ENCODE data around the gene GPS2. TPM values are rescaled to one million over a fixed set of nuclear protein-coding genes. Genes with fewer than 3 reads are reported as not detected.

GPS2 gene
- total RNA-seq, 1 donor from 2014 or later: 49.4 TPM

Other genes starting within 250 kb of the GPS2 start
- gene CLEC10A, start 235.1 kb downstream of the GPS2 start, total RNA-seq: not detected in 2 replicates
- gene ASGR2, start 200.5 kb downstream of the GPS2 start, total RNA-seq: not detected in 2 replicates
- gene ASGR1, start 136.0 kb downstream of the GPS2 start, total RNA-seq: 0.60 and 0.87 TPM in 2 replicates
- gene DLG4, start 95.5 kb downstream of the GPS2 start, total RNA-seq: 2.1 and 22.2 TPM in 2 replicates
- gene ACADVL, start 95.4 kb downstream of the GPS2 start, total RNA-seq: 307 and 382 TPM in 2 replicates
- gene DVL2, start 80.8 kb downstream of the GPS2 start, total RNA-seq: 26.4 and 47.5 TPM in 2 replicates
- gene PHF23, start 75.9 kb downstream of the GPS2 start, total RNA-seq: 41.2 and 50.7 TPM in 2 replicates
- gene GABARAP, start 72.9 kb downstream of the GPS2 start, total RNA-seq: 137 and 148 TPM in 2 replicates
- gene CTDNEP1, start 63.6 kb downstream of the GPS2 start, total RNA-seq: 19.4 and 53.9 TPM in 2 replicates
- gene ELP5, start 63.1 kb downstream of the GPS2 start, total RNA-seq: 22.1 and 24.8 TPM in 2 replicates
- 25.1 and 306 TPM in 2 replicates for gene CLDN7, start 52.9 kb downstream of the GPS2 start, total RNA-seq
- 0.30 and 0.35 TPM in 2 replicates for gene SLC2A4, start 33.6 kb downstream of the GPS2 start, total RNA-seq
- gene YBX2, start 20.7 kb downstream of the GPS2 start, total RNA-seq: 0.45 TPM in 1 of 2 replicates, not detected in the other
- 352 and 682 TPM in 2 replicates for gene EIF5A, start 7.7 kb downstream of the GPS2 start, total RNA-seq
- 21.4 and 27.8 TPM in 2 replicates for gene NEURL4, start 14.0 kb upstream of the GPS2 start, total RNA-seq
- 0.20 and 65.5 TPM in 2 replicates for gene ACAP1, start 21.2 kb upstream of the GPS2 start, total RNA-seq
- 10.4 and 13.7 TPM in 2 replicates for gene KCTD11, start 36.8 kb upstream of the GPS2 start, total RNA-seq
- gene TMEM95, start 39.8 kb upstream of the GPS2 start, total RNA-seq: not detected in 2 replicates
- 3.6 and 8.0 TPM in 2 replicates for gene TNK1, start 65.7 kb upstream of the GPS2 start, total RNA-seq
- 20.0 and 71.0 TPM in 2 replicates for gene PLSCR3, start 79.2 kb upstream of the GPS2 start, total RNA-seq
- 35.9 and 143 TPM in 2 replicates for gene TMEM256, start 88.7 kb upstream of the GPS2 start, total RNA-seq
- gene NLGN2, start 92.5 kb upstream of the GPS2 start, total RNA-seq: 2.6 and 17.1 TPM in 2 replicates
- gene SPEM1, start 105.0 kb upstream of the GPS2 start, total RNA-seq: not detected in 2 replicates
- not detected in 2 replicates for gene SPEM2, start 110.3 kb upstream of the GPS2 start, total RNA-seq
- not detected in 2 replicates for gene SPEM3, start 113.5 kb upstream of the GPS2 start, total RNA-seq
- gene TMEM102, start 120.1 kb upstream of the GPS2 start, total RNA-seq: 16.9 and 33.0 TPM in 2 replicates
- gene FGF11, start 124.2 kb upstream of the GPS2 start, total RNA-seq: 3.3 and 10.7 TPM in 2 replicates
- gene CHRNB1, start 129.7 kb upstream of the GPS2 start, total RNA-seq: 15.3 and 26.0 TPM in 2 replicates
- 14.8 and 39.2 TPM in 2 replicates for gene ZBTB4, start 164.3 kb upstream of the GPS2 start, total RNA-seq
- gene SLC35G6, start 166.1 kb upstream of the GPS2 start, total RNA-seq: not detected in 2 replicates
- gene POLR2A, start 169.0 kb upstream of the GPS2 start, total RNA-seq: 57.3 and 169 TPM in 2 replicates
- gene TNFSF12, start 233.7 kb upstream of the GPS2 start, total RNA-seq: 4.2 and 15.5 TPM in 2 replicates
- gene TNFSF13, start 243.4 kb upstream of the GPS2 start, total RNA-seq: 22.1 and 31.9 TPM in 2 replicates
- gene SENP3, start 246.6 kb upstream of the GPS2 start, total RNA-seq: 61.4 and 101 TPM in 2 replicates

All from renal cortical epithelial cell (primary cell).